Endothelial cell of umbilical vein (primary cell): Measurements from ENCODE around the gene IRF8. TPM values are rescaled to one million over a fixed set of nuclear protein-coding genes. Genes with fewer than 3 reads are reported as not detected.

Source experiments
- Bru-seq: library from RNA; stranded (reverse); fragments of 400-500 nt; gene quantifications from one replicate; lab custom pipeline; 2021; lab: Mats Ljungman, UMichigan
- BruChase-seq, 2 experiments: library from RNA; stranded (reverse); fragments of 400-500 nt; gene quantifications; one replicate each; lab custom pipeline; 2021; lab: Mats Ljungman, UMichigan
- BruUV-seq: library from RNA; stranded (reverse); fragments of 400-500 nt; replicated peaks from 2 replicates; lab custom pipeline; 2021; lab: Mats Ljungman, UMichigan
- CTCF ChIA-PET: fragments of 300-600, 350-600 bp; sonication (Branson Sonifier 250); formaldehyde crosslinking; loops from one replicate; lab custom pipeline; 2021; ENCODE audit warnings: antibody characterized with exemption, inconsistent platforms; lab: Charles Lee
- POLR2A ChIA-PET: fragments of 300-600, 350-600 bp; sonication (Branson Sonifier 250); formaldehyde crosslinking; loops from one replicate; lab custom pipeline; 2021; ENCODE audit warnings: antibody characterized with exemption, inconsistent platforms; lab: Charles Lee
- DNase-seq: peaks from one replicate; pipeline ENCODE4 v3.0.0-alpha.2; 2011; ENCODE audit warnings: low read depth, low spot score
- FAIRE-seq: peaks from 2 replicates; lab custom pipeline; 2011; peaks lifted over from hg19 to GRCh38; lab: Jason Lieb, UNC
- H2AFZ ChIP-seq: 2 replicates; pipeline ENCODE4 v1.6.0; 2012; ENCODE audit warnings: low read depth, low read length, control low read depth, inconsistent platforms
- H3K27ac ChIP-seq: 2 replicates; pipeline ENCODE4 v1.5.1; 2011; ENCODE audit warnings: low read depth, mild to moderate bottlenecking, control low read depth, low read length, moderate library complexity; ENCODE audit not compliant: insufficient read depth
- H3K27me3 ChIP-seq, 2 experiments: 2 replicates each; pipeline versions ENCODE4 v1.6.0 to v1.6.1; 2011; ENCODE audit warnings: low read length in 2 of 2, mixed read lengths in 1 of 2; ENCODE audit not compliant: control insufficient read depth in 2 of 2, insufficient read depth in 2 of 2
- H3K36me3 ChIP-seq, 2 experiments: 2 replicates in 1 of 2; 3 replicates in 1 of 2; pipeline ENCODE4 v1.5.1; 2011; ENCODE audit warnings: low read length in 2 of 2, mild to moderate bottlenecking in 1 of 2, moderate library complexity in 1 of 2; ENCODE audit not compliant: control insufficient read depth in 2 of 2, insufficient read depth in 2 of 2; ENCODE audit errors: extremely low read depth in 1 of 2
- H3K4me1 ChIP-seq: 3 replicates; pipeline ENCODE4 v1.5.1; 2011; ENCODE audit warnings: mild to moderate bottlenecking, low read length; ENCODE audit not compliant: control insufficient read depth, insufficient read depth; ENCODE audit errors: extremely low read depth
- H3K4me2 ChIP-seq: 2 replicates; pipeline ENCODE4 v1.6.1; 2011; ENCODE audit warnings: low read length, control low read depth, mixed read lengths; ENCODE audit not compliant: insufficient read depth
- H3K4me3 ChIP-seq, 3 experiments: fragments of 200-600 bp in 1 of 3; sonication (generic), shearing (Covaris generic) in 1 of 3; replicated peaks in 1 of 3; 2 replicates each; pipeline ENCODE4 v1.5.1; 2011 to 2016; ENCODE audit warnings: control low read depth in 3 of 3, low read length in 3 of 3, mild to moderate bottlenecking in 2 of 3, inconsistent platforms in 1 of 3, low read depth in 1 of 3, moderate library complexity in 1 of 3; ENCODE audit not compliant: insufficient read depth in 1 of 3
- H3K79me2 ChIP-seq: 2 replicates; pipeline ENCODE4 v1.6.0; 2012; ENCODE audit warnings: low read length, inconsistent platforms; ENCODE audit not compliant: control insufficient read depth, insufficient read depth
- H3K9ac ChIP-seq: replicated peaks from 2 replicates; pipeline ENCODE3; 2011; ENCODE audit warnings: low read length, control low read depth; ENCODE audit not compliant: insufficient read depth; ENCODE audit errors: extremely low read depth
- H3K9me1 ChIP-seq: replicated peaks from 3 replicates; pipeline ENCODE4 v1.6.0; 2011; ENCODE audit warnings: mild to moderate bottlenecking, low read length; ENCODE audit not compliant: control insufficient read depth, insufficient read depth; ENCODE audit errors: extremely low read depth
- H3K9me3 ChIP-seq: replicated peaks from 2 replicates; pipeline ENCODE4 v1.5.1; 2012; ENCODE audit warnings: low read length, inconsistent platforms; ENCODE audit not compliant: control insufficient read depth, insufficient read depth
- H4K20me1 ChIP-seq: replicated peaks from 2 replicates; pipeline ENCODE3; 2011; ENCODE audit warnings: mild to moderate bottlenecking, low read length; ENCODE audit not compliant: control insufficient read depth, insufficient read depth; ENCODE audit errors: extremely low read depth
- EZH2 ChIP-seq: IDR thresholded peaks from 2 replicates; pipeline ENCODE4 v1.6.1; 2012; ENCODE audit warnings: borderline replicate concordance, low read depth, mild to moderate bottlenecking, moderate library complexity, low read length, inconsistent platforms; ENCODE audit not compliant: severe bottlenecking
- dilution Hi-C: fragments of 300-500 bp; cut with MboI; formaldehyde crosslinking; loops from one replicate; pipeline ENCODE4 v1.15.0; 2019; ENCODE audit warnings: low sequenced_read_pairs; ENCODE audit not compliant: extremely low pct_ligation_motif_present
- intact Hi-C: fragments of 100-400 bp; cut with micrococcal nuclease; formaldehyde crosslinking; loops from one replicate; pipeline ENCODE4 v1.10.0; 2022
- long read RNA-seq: library from polyadenylated mRNA; stranded (forward); transcript quantifications from one replicate; pipeline ENCODE4 v2.0.0, GENCODE V29; 2021
- polyA minus RNA-seq, 3 experiments: library from RNA; depleted of rRNA, polyadenylated mRNA; stranded (reverse); fragments of >200 nt; gene quantifications; 1 replicate in 1 of 3; 2 replicates in 2 of 3; pipeline ENCODE4 v1.2.3, GENCODE V29; 2011
- polyA plus RNA-seq, 4 experiments: library from polyadenylated mRNA; depleted of rRNA in 3 of 4; stranded (reverse) in 3 of 4; unstranded in 1 of 4; fragments of >200 nt; gene quantifications; 2 replicates each; pipeline versions ENCODE4 v1.2.1 to v1.2.3, GENCODE V29; 2011 to 2012; ENCODE audit warnings: missing spikeins in 1 of 4
- total RNA-seq: library from RNA; stranded (reverse); gene quantifications from 2 replicates; pipeline ENCODE4 v1.2.3, GENCODE V29; 2021
- TF ChIP-seq, protein P1 (sequence below), 2 donors: IDR thresholded peaks; 1 replicate in 1 of 2; 2 replicates in 1 of 2; pipeline ENCODE4 v1.5.1; 2011; ENCODE audit warnings: low read length in 2 of 2, mild to moderate bottlenecking in 2 of 2, moderate library complexity in 2 of 2, control low read depth in 1 of 2, inconsistent platforms in 1 of 2, low read depth in 1 of 2; ENCODE audit not compliant: insufficient read depth in 1 of 2; ENCODE audit errors: extremely low read depth in 1 of 2

IRF8 gene, protein sequence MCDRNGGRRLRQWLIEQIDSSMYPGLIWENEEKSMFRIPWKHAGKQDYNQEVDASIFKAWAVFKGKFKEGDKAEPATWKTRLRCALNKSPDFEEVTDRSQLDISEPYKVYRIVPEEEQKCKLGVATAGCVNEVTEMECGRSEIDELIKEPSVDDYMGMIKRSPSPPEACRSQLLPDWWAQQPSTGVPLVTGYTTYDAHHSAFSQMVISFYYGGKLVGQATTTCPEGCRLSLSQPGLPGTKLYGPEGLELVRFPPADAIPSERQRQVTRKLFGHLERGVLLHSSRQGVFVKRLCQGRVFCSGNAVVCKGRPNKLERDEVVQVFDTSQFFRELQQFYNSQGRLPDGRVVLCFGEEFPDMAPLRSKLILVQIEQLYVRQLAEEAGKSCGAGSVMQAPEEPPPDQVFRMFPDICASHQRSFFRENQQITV
- total RNA-seq (not detected in 2 replicates), polyA plus RNA-seq (0.08 TPM in 1 of 2 replicates, not detected in the other), polyA minus RNA-seq (not detected in 2 replicates), Bru-seq, nascent RNA (percentile 9 among the genes with signal in this experiment), BruChase-seq, experiment 1, labeled RNA remaining after a 6-hour chase (percentile 4 among the genes with signal in this experiment), BruChase-seq, experiment 2, labeled RNA remaining after a 2-hour chase (percentile 4 among the genes with signal in this experiment)
- 0.06 and 0.11 TPM in 2 replicates for polyA plus RNA-seq (2011; cell fraction: cytosol; rRNA removed)
- 0.13 and 0.22 TPM in 2 replicates for polyA plus RNA-seq (2011; cell fraction: nucleus; rRNA removed)
- polyA plus RNA-seq (2012) = not detected in 2 replicates
- not detected for polyA minus RNA-seq (2011; cell fraction: cytosol; rRNA and poly(A)+ RNA removed)
- not detected in 2 replicates for polyA minus RNA-seq (2011; cell fraction: nucleus; rRNA and poly(A)+ RNA removed)
- long read RNA-seq = 0 reads

DNA sequence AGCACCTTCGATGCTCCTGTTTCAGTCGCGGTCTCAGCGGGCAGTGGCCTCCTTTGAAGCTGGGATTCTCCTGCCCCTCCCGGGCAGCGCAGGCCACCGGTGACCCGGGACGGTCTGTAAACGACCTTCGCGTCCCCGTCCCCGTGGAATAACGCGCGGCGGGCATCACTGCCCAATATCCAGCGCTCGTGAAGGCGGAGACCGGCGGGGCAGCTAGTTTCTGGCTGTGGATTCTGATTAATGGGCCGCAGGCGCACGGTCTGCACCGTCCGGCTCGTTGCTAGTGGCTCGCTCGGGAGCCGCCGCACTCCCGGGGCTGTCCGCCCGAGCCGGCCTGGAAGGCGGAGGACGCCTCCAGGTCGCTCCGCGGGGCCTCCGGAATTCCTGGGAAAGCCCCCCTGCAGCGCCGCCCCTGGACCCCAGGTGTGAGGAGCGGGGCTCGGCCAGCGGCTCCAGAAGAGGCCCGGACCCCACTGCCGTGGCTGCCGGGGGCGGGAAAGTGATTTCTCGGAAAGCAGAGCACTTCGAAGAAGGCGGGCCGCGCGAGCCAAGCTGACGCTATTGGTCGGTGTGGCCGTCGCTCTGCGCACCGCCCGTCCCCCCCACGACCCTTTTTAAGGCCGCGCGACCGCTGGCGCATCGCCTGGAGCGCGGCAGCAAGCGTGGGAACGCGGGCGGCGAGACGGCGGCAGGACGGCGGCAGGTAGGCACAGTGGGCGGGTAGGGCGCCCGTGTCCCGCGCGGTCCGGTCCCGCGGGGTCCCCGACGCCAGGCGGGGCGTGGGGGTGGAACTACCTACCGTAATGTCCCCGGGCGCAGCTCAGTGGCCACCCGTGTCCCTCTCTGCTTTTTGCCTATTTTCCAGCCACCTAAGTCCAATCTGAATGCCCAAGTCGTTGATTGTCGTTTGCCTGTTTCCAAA lies at the start of gene IRF8:
Gene IRF8 (plus strand): TSS at position 642 of the 922 bp plus-strand sequence. CDS start 3,854 bp downstream, outside the sequence.
- FAIRE-seq (no peak), DNase-seq (peak; percentile 81)
- Histone ChIP-seq H3K4me1 (peaks cover 8% of the 10 kb centered on the region), H3K79me2 (no peaks in the 10 kb centered on the region), H3K9ac (no peak within 1 kb of the TSS), H3K4me2 (peak within 1 kb of the TSS; percentile 74), H3K9me1 (no peaks in the 10 kb centered on the region), H3K9me3 (no peaks in the 10 kb centered on the region), H3K4me3 (peak within 1 kb of the TSS; percentile 24 to 44 (median 38)), H4K20me1 (no peaks in the 10 kb centered on the region), H3K27ac (no peak within 1 kb of the TSS), H3K27me3 (peaks cover 56 to 62% of the 10 kb centered on the region in 2 experiments), H3K36me3 (no peaks in the 10 kb centered on the region), H2AFZ (peak within 1 kb of the TSS; percentile 75)
- dilution Hi-C loops (no loop called here), intact Hi-C loops (loop anchor here (5.0 kb wide), 1 partner anchor 76 kb away; no protein-coding TSS in a partner anchor)
- ChIA-PET CTCF (interaction anchor here (1.0 to 2.1 kb wide), 3 partner anchors 45 to 77 kb away, joined by 3 to 17 read pairs (median 3); no protein-coding TSS in a partner anchor), POLR2A (no interaction called here)
- no TSS peak for BruUV-seq
- TF ChIP-seq EZH2 = peak; percentile 95
- TF ChIP-seq, protein P1, sequence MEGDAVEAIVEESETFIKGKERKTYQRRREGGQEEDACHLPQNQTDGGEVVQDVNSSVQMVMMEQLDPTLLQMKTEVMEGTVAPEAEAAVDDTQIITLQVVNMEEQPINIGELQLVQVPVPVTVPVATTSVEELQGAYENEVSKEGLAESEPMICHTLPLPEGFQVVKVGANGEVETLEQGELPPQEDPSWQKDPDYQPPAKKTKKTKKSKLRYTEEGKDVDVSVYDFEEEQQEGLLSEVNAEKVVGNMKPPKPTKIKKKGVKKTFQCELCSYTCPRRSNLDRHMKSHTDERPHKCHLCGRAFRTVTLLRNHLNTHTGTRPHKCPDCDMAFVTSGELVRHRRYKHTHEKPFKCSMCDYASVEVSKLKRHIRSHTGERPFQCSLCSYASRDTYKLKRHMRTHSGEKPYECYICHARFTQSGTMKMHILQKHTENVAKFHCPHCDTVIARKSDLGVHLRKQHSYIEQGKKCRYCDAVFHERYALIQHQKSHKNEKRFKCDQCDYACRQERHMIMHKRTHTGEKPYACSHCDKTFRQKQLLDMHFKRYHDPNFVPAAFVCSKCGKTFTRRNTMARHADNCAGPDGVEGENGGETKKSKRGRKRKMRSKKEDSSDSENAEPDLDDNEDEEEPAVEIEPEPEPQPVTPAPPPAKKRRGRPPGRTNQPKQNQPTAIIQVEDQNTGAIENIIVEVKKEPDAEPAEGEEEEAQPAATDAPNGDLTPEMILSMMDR (IDR thresholded peaks at IDR 0.05; ENCODE audit: extremely low read depth in 1 of 2, insufficient read depth in 1 of 2, low read depth in 1 of 2, low read length in 2 of 2) = no peak
